HG02973 (cell line): Measurements from ENCODE around the gene TMEM14A.
A peak's percentile ranks its signal among the peaks of the same experiment; 100 is the strongest.

Source experiments
- ATAC-seq: cut with Tn5 transposase; IDR thresholded peaks from one replicate; pipeline ENCODE4 v1.9.1; 2021; ENCODE audit warnings: moderate library complexity; ENCODE audit not compliant: unreplicated experiment

TMEM14A gene

GRCh38 chr6:52670502-52671409 lies at the start of gene TMEM14A:
Gene TMEM14A, plus strand, starts transcription at chr6:52671113. Its CDS starts 5,990 bp downstream, at chr6:52677103.
- ATAC-seq: peak; percentile 95

- ATAC-seq: no peak
Measured at GRCh38 chr6:52621631-52622030, 49.3 kb upstream of the TMEM14A start.

GRCh38 chr6:52622810-52623209 lies 48.1 kb upstream of the TMEM14A start:
- ATAC-seq: no peak

- ATAC-seq: no peak
Measured at GRCh38 chr6:52632011-52632410, 38.9 kb upstream of the TMEM14A start.

- ATAC-seq: no peak
Measured at GRCh38 chr6:52634211-52634610, 36.7 kb upstream of the TMEM14A start.

- no peak for ATAC-seq
Measured at GRCh38 chr6:52635049-52635577, 35.8 kb upstream of the TMEM14A start.

- no peak for ATAC-seq
Measured at GRCh38 chr6:52636830-52637229, 34.1 kb upstream of the TMEM14A start.

- no peak for ATAC-seq
Measured at GRCh38 chr6:52639493-52639892, 31.4 kb upstream of the TMEM14A start.

- ATAC-seq: no peak
Measured at GRCh38 chr6:52640170-52640569, 30.7 kb upstream of the TMEM14A start.

GRCh38 chr6:52640916-52641315 lies 30.0 kb upstream of the TMEM14A start:
- ATAC-seq: no peak

GRCh38 chr6:52641388-52641787 lies 29.5 kb upstream of the TMEM14A start:
- ATAC-seq: no peak

- no peak for ATAC-seq
Measured at GRCh38 chr6:52641826-52642225, 29.1 kb upstream of the TMEM14A start.

- no peak for ATAC-seq
Measured at GRCh38 chr6:52642368-52642767, 28.5 kb upstream of the TMEM14A start.

- ATAC-seq: no peak
Measured at GRCh38 chr6:52643158-52643557, 27.8 kb upstream of the TMEM14A start.

GRCh38 chr6:52644253-52644652 lies 26.7 kb upstream of the TMEM14A start:
- no peak for ATAC-seq

- ATAC-seq: no peak
Measured at GRCh38 chr6:52645976-52646375, 24.9 kb upstream of the TMEM14A start.

- no peak for ATAC-seq
Measured at GRCh38 chr6:52647199-52647598, 23.7 kb upstream of the TMEM14A start.

GRCh38 chr6:52649536-52650160 lies 21.3 kb upstream of the TMEM14A start:
- no peak for ATAC-seq

- ATAC-seq: no peak
Measured at GRCh38 chr6:52650941-52651340, 20.0 kb upstream of the TMEM14A start.

- ATAC-seq: no peak
Measured at GRCh38 chr6:52653151-52653550, 17.8 kb upstream of the TMEM14A start.

GRCh38 chr6:52654007-52654406 lies 16.9 kb upstream of the TMEM14A start:
- ATAC-seq: no peak

- ATAC-seq: no peak
Measured at GRCh38 chr6:52654592-52654991, 16.3 kb upstream of the TMEM14A start.
